Endodermal cell (in vitro differentiated cells): ENCODE measurements around the gene RNLS. TPM values are rescaled to one million over a fixed set of nuclear protein-coding genes. Genes with fewer than 3 reads are reported as not detected.
"Not testable (repeated sequence)": the region's sequence is repeated elsewhere in the genome, so short reads cannot be mapped to it uniquely, and the experiment has no call there.

Experiments
- DNase-seq: peaks from one replicate; pipeline ENCODE4 v3.0.0-alpha.2; 2017
- H3K27ac ChIP-seq: 2 replicates; pipeline ENCODE4 v1.5.1; 2013; ENCODE audit warnings: mild to moderate bottlenecking, low read depth, low read length, moderate library complexity
- H3K27me3 ChIP-seq: 2 replicates; pipeline ENCODE4 v1.6.1; 2013; ENCODE audit warnings: mild to moderate bottlenecking, low read length, moderate library complexity; ENCODE audit not compliant: insufficient read depth, control insufficient read depth, poor library complexity, severe bottlenecking
- H3K36me3 ChIP-seq: 2 replicates; pipeline ENCODE4 v1.7.0; 2013; ENCODE audit warnings: mild to moderate bottlenecking, low read length, moderate library complexity; ENCODE audit not compliant: control insufficient read depth, insufficient read depth
- H3K4me1 ChIP-seq: one replicate; pipeline ENCODE4 v1.7.0; 2013; ENCODE audit warnings: low read length; ENCODE audit not compliant: control insufficient read depth, insufficient read depth
- H3K4me3 ChIP-seq: 2 replicates; pipeline ENCODE4 v1.5.1; 2013; ENCODE audit warnings: mild to moderate bottlenecking, low read length, moderate library complexity
- H3K9ac ChIP-seq: 2 replicates; pipeline ENCODE4 v1.6.1; 2013; ENCODE audit warnings: mild to moderate bottlenecking, low read length, moderate library complexity; ENCODE audit not compliant: poor library complexity, severe bottlenecking; ENCODE audit errors: extremely low read depth
- H3K9me3 ChIP-seq: 2 replicates; pipeline ENCODE4 v1.6.1; 2013; ENCODE audit warnings: mild to moderate bottlenecking, low read length, moderate library complexity; ENCODE audit not compliant: control insufficient read depth
- H3K27ac Mint-ChIP-seq: 2 replicates; pipeline ENCODE4 v1.8.0; 2020; ENCODE audit warnings: mixed read lengths
- H3K27me3 Mint-ChIP-seq: 2 replicates; pipeline ENCODE4 v1.8.0; 2021; ENCODE audit warnings: mild to moderate bottlenecking, mixed read lengths; ENCODE audit not compliant: insufficient read depth
- H3K36me3 Mint-ChIP-seq: 2 replicates; pipeline ENCODE4 v1.8.0; 2020; ENCODE audit warnings: low read depth, mixed read lengths
- H3K4me1 Mint-ChIP-seq: 2 replicates; pipeline ENCODE4 v1.8.0; 2020; ENCODE audit warnings: mixed read lengths
- H3K4me3 Mint-ChIP-seq: 2 replicates; pipeline ENCODE4 v1.8.0; 2020; ENCODE audit warnings: mild to moderate bottlenecking, moderate library complexity, mixed read lengths
- H3K9me3 Mint-ChIP-seq: 2 replicates; pipeline ENCODE4 v1.8.0; 2020; ENCODE audit warnings: mild to moderate bottlenecking, mixed read lengths
- WGBS, 2 experiments: methylation state at CpG; one replicate each; pipeline versions ENCODE4 v1.1.5 to v1.1.7; 2013; ENCODE audit warnings: missing lambda C conversion rate in 2 of 2, mixed read lengths in 1 of 2; ENCODE audit not compliant: insufficient coverage in 1 of 2, insufficient read length in 1 of 2; 5-methylcytosine and 5-hydroxymethylcytosine counted together
- total RNA-seq, 2 donors: library from RNA; stranded (reverse); fragmentation: NEBNext Ultra II Directional in 1 of 2; extraction: Animal tissue kit (Norgen Biotek cat#: 25700) in 1 of 2; gene quantifications; 2 replicates in 1 of 2; 3 replicates in 1 of 2; pipeline ENCODE4 v1.2.1, GENCODE V29; 2021
- TF ChIP-seq, protein P1 (sequence below): fragments of 200-600 bp; sonication (generic); conservative IDR thresholded peaks from 2 replicates; pipeline ENCODE4 v1.5.0; 2021; ENCODE audit warnings: antibody characterized with exemption, mild to moderate bottlenecking

The RNLS gene
- total RNA-seq, 2 donors from 2014 or later, result 10.1 to 12.3 TPM

DNA sequence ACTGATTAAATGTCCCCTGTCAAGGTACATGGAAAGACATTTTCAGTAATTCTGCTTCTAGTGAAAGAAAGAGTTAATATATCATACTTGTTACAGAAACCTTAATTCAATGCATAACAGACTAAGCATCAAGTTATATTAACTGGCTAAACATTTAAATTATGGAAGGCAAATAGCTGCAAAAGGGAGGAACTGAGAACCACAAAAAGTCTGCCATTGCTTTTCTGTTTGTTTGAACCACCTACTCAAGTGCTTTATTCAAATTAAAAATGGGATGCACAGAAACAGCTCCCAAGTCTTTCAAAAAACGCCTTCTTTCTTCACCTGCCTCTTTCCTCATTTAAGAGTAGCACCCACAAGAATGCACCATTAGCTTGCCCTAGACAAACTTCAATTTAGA is 271.9 kb downstream of the RNLS start:
- WGBS, 2 experiments, result 77 to 86% methylated on average over 1 of the region's 1 CpG
- no peak overlapping the region for H3K4me3 Mint-ChIP-seq
- Histone ChIP-seq H3K9me3 (no peaks in the 10 kb centered on the region), H3K9ac (no peak overlapping the region), H3K4me1 (peaks cover 6% of the 10 kb centered on the region), H3K27me3 (no peaks in the 10 kb centered on the region), H3K4me3 (no peak overlapping the region), H3K27ac (no peak overlapping the region), H3K36me3 (no peaks in the 10 kb centered on the region)
- H3K36me3 Mint-ChIP-seq, result no peaks in the 10 kb centered on the region
- H3K27me3 Mint-ChIP-seq, result peaks cover 3% of the 10 kb centered on the region
- TF ChIP-seq, protein P1, sequence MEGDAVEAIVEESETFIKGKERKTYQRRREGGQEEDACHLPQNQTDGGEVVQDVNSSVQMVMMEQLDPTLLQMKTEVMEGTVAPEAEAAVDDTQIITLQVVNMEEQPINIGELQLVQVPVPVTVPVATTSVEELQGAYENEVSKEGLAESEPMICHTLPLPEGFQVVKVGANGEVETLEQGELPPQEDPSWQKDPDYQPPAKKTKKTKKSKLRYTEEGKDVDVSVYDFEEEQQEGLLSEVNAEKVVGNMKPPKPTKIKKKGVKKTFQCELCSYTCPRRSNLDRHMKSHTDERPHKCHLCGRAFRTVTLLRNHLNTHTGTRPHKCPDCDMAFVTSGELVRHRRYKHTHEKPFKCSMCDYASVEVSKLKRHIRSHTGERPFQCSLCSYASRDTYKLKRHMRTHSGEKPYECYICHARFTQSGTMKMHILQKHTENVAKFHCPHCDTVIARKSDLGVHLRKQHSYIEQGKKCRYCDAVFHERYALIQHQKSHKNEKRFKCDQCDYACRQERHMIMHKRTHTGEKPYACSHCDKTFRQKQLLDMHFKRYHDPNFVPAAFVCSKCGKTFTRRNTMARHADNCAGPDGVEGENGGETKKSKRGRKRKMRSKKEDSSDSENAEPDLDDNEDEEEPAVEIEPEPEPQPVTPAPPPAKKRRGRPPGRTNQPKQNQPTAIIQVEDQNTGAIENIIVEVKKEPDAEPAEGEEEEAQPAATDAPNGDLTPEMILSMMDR, result no peak
- no peak overlapping the region for H3K27ac Mint-ChIP-seq
- DNase-seq, result no peak
- H3K4me1 Mint-ChIP-seq, result peaks cover 20% of the 10 kb centered on the region
- no peaks in the 10 kb centered on the region for H3K9me3 Mint-ChIP-seq

DNA sequence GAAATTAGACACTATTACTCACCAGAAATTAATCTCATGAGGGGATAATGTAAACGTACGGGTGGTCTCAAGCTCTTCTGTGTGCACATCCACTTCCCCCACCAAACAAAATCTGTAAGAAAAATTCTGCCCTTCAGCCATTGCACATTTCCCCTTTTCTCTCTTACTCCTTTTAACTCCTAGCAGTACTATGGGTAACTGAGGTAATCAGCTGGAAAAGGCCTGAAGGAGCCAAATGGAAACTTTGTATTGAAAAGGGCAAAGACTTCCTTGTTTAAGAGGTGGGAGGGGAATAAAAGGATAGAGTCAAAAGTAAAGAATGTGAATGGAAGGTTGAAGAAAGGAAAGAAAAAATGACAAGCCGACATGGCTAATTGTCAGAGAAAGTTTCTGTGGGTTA is 273.8 kb downstream of the RNLS start:
- TF ChIP-seq, protein P1, result no peak
- H3K4me1 Mint-ChIP-seq, result peaks cover 20% of the 10 kb centered on the region
- H3K27me3 ChIP-seq, result no peaks in the 10 kb centered on the region
- no peaks in the 10 kb centered on the region for H3K36me3 Mint-ChIP-seq
- peaks cover 2% of the 10 kb centered on the region for H3K27me3 Mint-ChIP-seq
- H3K9me3 Mint-ChIP-seq, result no peaks in the 10 kb centered on the region
- 95 to 98% methylated on average over 3 of the region's 3 CpGs for WGBS, 2 experiments
- H3K4me3 Mint-ChIP-seq, result no peak overlapping the region
- H3K27ac ChIP-seq, result no peak overlapping the region
- no peaks in the 10 kb centered on the region for H3K9me3 ChIP-seq
- H3K27ac Mint-ChIP-seq, result no peak overlapping the region
- no peaks in the 10 kb centered on the region for H3K36me3 ChIP-seq
- H3K4me3 ChIP-seq, result no peak overlapping the region
- no peak for DNase-seq
- H3K4me1 ChIP-seq, result peaks cover 6% of the 10 kb centered on the region
- H3K9ac ChIP-seq, result no peak overlapping the region

DNA sequence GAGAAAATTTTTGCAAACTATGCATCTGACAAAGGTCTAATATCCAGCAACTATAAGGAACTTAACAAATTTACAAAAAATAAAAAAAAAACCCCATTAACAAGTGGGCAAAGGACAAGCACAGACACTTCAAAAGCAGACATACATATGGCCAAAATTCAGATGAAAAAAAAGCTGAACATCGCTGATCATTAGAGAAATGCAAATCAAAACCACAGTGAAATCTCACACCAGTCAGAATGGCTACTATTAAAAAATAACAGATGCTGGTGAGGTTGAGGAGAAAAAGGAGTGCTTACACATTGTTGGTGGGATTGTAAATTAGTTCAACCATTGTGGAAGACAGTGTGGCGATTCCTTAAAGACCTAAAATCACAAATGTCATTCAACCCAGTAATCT is 274.8 kb downstream of the RNLS start:
- not testable (repeated sequence) for H3K9ac ChIP-seq, H3K27ac Mint-ChIP-seq, H3K27me3 ChIP-seq, H3K27ac ChIP-seq, H3K36me3 Mint-ChIP-seq, H3K27me3 Mint-ChIP-seq, H3K9me3 ChIP-seq, H3K4me1 ChIP-seq, H3K4me3 Mint-ChIP-seq, H3K36me3 ChIP-seq, H3K4me3 ChIP-seq, DNase-seq, H3K9me3 Mint-ChIP-seq
- WGBS, 2 experiments, result 100% methylated on average over 1 of the region's 2 CpGs
- H3K4me1 Mint-ChIP-seq, result peaks cover 13% of the 10 kb centered on the region

DNA sequence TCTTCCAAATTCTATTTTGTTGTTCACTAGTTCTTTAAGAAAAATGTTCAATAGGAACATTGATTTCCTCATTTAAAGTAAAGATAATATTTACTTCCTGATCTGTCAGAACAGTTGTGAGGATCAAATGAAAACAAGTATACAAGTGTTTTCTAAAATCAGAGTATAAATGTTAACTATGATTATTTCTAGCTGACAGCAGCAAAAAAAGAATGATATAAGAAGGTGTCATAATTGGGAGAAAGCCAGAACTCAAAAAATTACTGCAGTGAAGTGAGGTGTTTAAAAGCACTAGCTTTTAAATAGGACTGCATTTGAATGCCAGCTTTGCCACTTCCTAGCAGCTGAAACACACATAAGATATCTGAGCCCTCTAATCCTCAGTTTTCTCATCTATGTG is 283.3 kb downstream of the RNLS start:
- TF ChIP-seq, protein P1, result no peak
- no peak overlapping the region for H3K27ac Mint-ChIP-seq
- no peak overlapping the region for H3K27ac ChIP-seq
- no peaks in the 10 kb centered on the region for H3K27me3 ChIP-seq
- no peaks in the 10 kb centered on the region for H3K36me3 ChIP-seq
- H3K27me3 Mint-ChIP-seq, result peaks cover 6% of the 10 kb centered on the region
- H3K4me3 Mint-ChIP-seq, result no peak overlapping the region
- DNase-seq, result no peak
- no peaks in the 10 kb centered on the region for H3K36me3 Mint-ChIP-seq
- H3K9ac ChIP-seq, result no peak overlapping the region
- H3K9me3 ChIP-seq, result no peaks in the 10 kb centered on the region
- H3K4me3 ChIP-seq, result no peak overlapping the region
- H3K4me1 Mint-ChIP-seq, result peaks cover 10% of the 10 kb centered on the region
- H3K9me3 Mint-ChIP-seq, result no peaks in the 10 kb centered on the region
- peaks cover 6% of the 10 kb centered on the region for H3K4me1 ChIP-seq
